Mesodermal cell (in vitro differentiated cells): ENCODE data around the gene GRIK3.

Source experiments
- H3K27ac ChIP-seq: 2 replicates; pipeline ENCODE4 v1.7.0; 2013; ENCODE audit warnings: mild to moderate bottlenecking, low read depth, low read length, moderate library complexity; ENCODE audit not compliant: severe bottlenecking
- H3K36me3 ChIP-seq: 2 replicates; pipeline ENCODE4 v1.7.1; 2013; ENCODE audit warnings: mild to moderate bottlenecking, low read length, moderate library complexity; ENCODE audit not compliant: control insufficient read depth, insufficient read depth
- H3K4me1 ChIP-seq: one replicate; pipeline ENCODE4 v1.7.1; 2013; ENCODE audit warnings: mild to moderate bottlenecking, low read length; ENCODE audit not compliant: insufficient read depth, control insufficient read depth, poor library complexity, severe bottlenecking
- H3K4me3 ChIP-seq: 2 replicates; pipeline ENCODE4 v1.7.0; 2013; ENCODE audit warnings: low read length, control low read depth, mild to moderate bottlenecking; ENCODE audit not compliant: insufficient read depth, poor library complexity, severe bottlenecking; ENCODE audit errors: extremely low read depth
- H3K9me3 ChIP-seq: 2 replicates; pipeline ENCODE4 v1.7.1; 2013; ENCODE audit warnings: mild to moderate bottlenecking, low read length, moderate library complexity; ENCODE audit not compliant: control insufficient read depth
- WGBS, 2 experiments: methylation state at CpG; one replicate each; pipeline ENCODE4 v1.1.5; 2013; ENCODE audit warnings: missing lambda C conversion rate in 2 of 2; ENCODE audit not compliant: insufficient coverage in 2 of 2; 5-methylcytosine and 5-hydroxymethylcytosine counted together

GRIK3 gene

GRCh38 chr1:37016121-37016520, 18.2 kb downstream of the GRIK3 start:
- Histone ChIP-seq H3K4me1 (no peaks in the 10 kb centered on the region), H3K27ac (no peak overlapping the region), H3K4me3 (no peak overlapping the region), H3K36me3 (no peaks in the 10 kb centered on the region), H3K9me3 (no peaks in the 10 kb centered on the region)

- Histone ChIP-seq H3K27ac (no peak overlapping the region), H3K9me3 (no peaks in the 10 kb centered on the region), H3K4me1 (no peaks in the 10 kb centered on the region), H3K4me3 (no peak overlapping the region), H3K36me3 (no peaks in the 10 kb centered on the region)
- 73 to 90% methylated on average over 2 to 4 of the region's 7 CpGs for WGBS, 2 experiments
Observed at GRCh38 chr1:37015713-37016112, 18.6 kb downstream of the GRIK3 start.

- Histone ChIP-seq H3K4me1 (no peaks in the 10 kb centered on the region), H3K36me3 (no peaks in the 10 kb centered on the region), H3K27ac (no peak overlapping the region), H3K4me3 (no peak overlapping the region), H3K9me3 (no peaks in the 10 kb centered on the region)
- 78 to 86% methylated on average over 6 of the region's 6 CpGs for WGBS, 2 experiments
Observed at GRCh38 chr1:37012226-37012625, 22.1 kb downstream of the GRIK3 start.

GRCh38 chr1:37010011-37010410, 24.3 kb downstream of the GRIK3 start:
- 83 to 85% methylated on average over 2 to 4 of the region's 4 CpGs for WGBS, 2 experiments
- Histone ChIP-seq H3K4me1 (no peaks in the 10 kb centered on the region), H3K9me3 (no peaks in the 10 kb centered on the region), H3K4me3 (no peak overlapping the region), H3K27ac (no peak overlapping the region), H3K36me3 (no peaks in the 10 kb centered on the region)

GRCh38 chr1:37009521-37009920, 24.8 kb downstream of the GRIK3 start:
- no peak overlapping the region for H3K4me3 ChIP-seq
- H3K36me3 ChIP-seq: no peaks in the 10 kb centered on the region
- WGBS, 2 experiments: 83 to 93% methylated on average over 3 of the region's 5 CpGs
- no peak overlapping the region for H3K27ac ChIP-seq
- no peaks in the 10 kb centered on the region for H3K9me3 ChIP-seq
- H3K4me1 ChIP-seq: no peaks in the 10 kb centered on the region

GRCh38 chr1:37006132-37006868, 28.0 kb downstream of the GRIK3 start:
- Histone ChIP-seq H3K36me3 (no peaks in the 10 kb centered on the region), H3K27ac (no peak overlapping the region), H3K4me3 (no peak overlapping the region), H3K9me3 (no peaks in the 10 kb centered on the region), H3K4me1 (no peaks in the 10 kb centered on the region)
- WGBS, 2 experiments: 79 to 86% methylated on average over 8 to 11 of the region's 11 CpGs

GRCh38 chr1:37002898-37003297, 31.4 kb downstream of the GRIK3 start:
- Histone ChIP-seq H3K4me3 (no peak overlapping the region), H3K27ac (no peak overlapping the region), H3K36me3 (no peaks in the 10 kb centered on the region), H3K4me1 (no peaks in the 10 kb centered on the region), H3K9me3 (no peaks in the 10 kb centered on the region)
- WGBS, 2 experiments: no CpG with 5 or more reads among the region's 3 CpGs

GRCh38 chr1:37001703-37002102, 32.6 kb downstream of the GRIK3 start:
- no peaks in the 10 kb centered on the region for H3K9me3 ChIP-seq
- no peak overlapping the region for H3K4me3 ChIP-seq
- H3K27ac ChIP-seq: no peak overlapping the region
- no peaks in the 10 kb centered on the region for H3K4me1 ChIP-seq
- no peaks in the 10 kb centered on the region for H3K36me3 ChIP-seq
- WGBS, 2 experiments: 65 to 75% methylated on average over 2 of the region's 2 CpGs

GRCh38 chr1:36996106-36996505, 38.2 kb downstream of the GRIK3 start:
- Histone ChIP-seq H3K4me1 (no peaks in the 10 kb centered on the region), H3K9me3 (no peaks in the 10 kb centered on the region), H3K4me3 (no peak overlapping the region), H3K27ac (no peak overlapping the region), H3K36me3 (no peaks in the 10 kb centered on the region)
- 89 to 97% methylated on average over 7 of the region's 7 CpGs for WGBS, 2 experiments

GRCh38 chr1:36994868-36995267, 39.4 kb downstream of the GRIK3 start:
- Histone ChIP-seq H3K9me3 (no peaks in the 10 kb centered on the region), H3K4me1 (no peaks in the 10 kb centered on the region), H3K36me3 (no peaks in the 10 kb centered on the region), H3K4me3 (no peak overlapping the region), H3K27ac (no peak overlapping the region)
- WGBS, 2 experiments: 81 to 83% methylated on average over 7 to 8 of the region's 8 CpGs

- Histone ChIP-seq H3K9me3 (no peaks in the 10 kb centered on the region), H3K4me3 (no peak overlapping the region), H3K27ac (no peak overlapping the region), H3K4me1 (no peaks in the 10 kb centered on the region), H3K36me3 (no peaks in the 10 kb centered on the region)
- WGBS, 2 experiments: 45 to 50% methylated on average over 2 of the region's 2 CpGs
Observed at GRCh38 chr1:36994294-36994693, 40.0 kb downstream of the GRIK3 start.
